MM.1S (cell line): ENCODE measurements around the gene CDKN2B-AS1.

Experiments used
- EZH2 ChIP-seq: fragments of 300-600 bp; sonication (generic); optimal IDR thresholded peaks from 2 replicates; pipeline ENCODE3; 2017; ENCODE audit warnings: low read depth, mild to moderate bottlenecking, antibody characterized with exemption, low read length, mixed read lengths
- EZH2phosphoT487 ChIP-seq: fragments of 300-600 bp; sonication (generic); IDR thresholded peaks from 2 replicates; pipeline ENCODE4 v1.6.1; 2018; ENCODE audit warnings: antibody characterized with exemption, low read length
- TF ChIP-seq, protein P1 (sequence below): fragments of 300-600 bp; sonication (generic); IDR thresholded peaks from 2 replicates; pipeline ENCODE4 v1.5.1; 2016; ENCODE audit warnings: antibody characterized with exemption, low read length, mixed read lengths

DNA sequence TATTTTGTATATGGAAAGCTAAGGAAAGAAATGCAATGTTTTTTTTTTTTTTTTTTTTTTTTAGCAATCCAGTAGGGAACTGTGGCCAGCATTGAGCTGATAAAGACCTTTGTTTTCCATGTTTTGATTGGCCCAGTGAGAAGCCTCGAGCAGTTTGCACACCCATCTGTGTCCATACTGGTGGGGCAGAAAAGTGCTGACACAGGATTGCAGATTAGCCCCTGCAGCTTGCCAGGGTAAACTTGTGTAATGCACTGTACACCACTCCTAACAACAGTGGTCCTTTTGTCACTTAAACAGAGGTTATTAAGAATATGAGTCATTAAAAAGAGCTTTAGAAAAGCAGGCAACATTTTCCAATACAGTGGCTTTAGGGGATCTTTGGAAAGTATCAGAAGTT lies 147.3 kb downstream of the CDKN2B-AS1 start:
- TF ChIP-seq EZH2phosphoT487 (no peak), EZH2 (no peak)
- TF ChIP-seq, protein P1, sequence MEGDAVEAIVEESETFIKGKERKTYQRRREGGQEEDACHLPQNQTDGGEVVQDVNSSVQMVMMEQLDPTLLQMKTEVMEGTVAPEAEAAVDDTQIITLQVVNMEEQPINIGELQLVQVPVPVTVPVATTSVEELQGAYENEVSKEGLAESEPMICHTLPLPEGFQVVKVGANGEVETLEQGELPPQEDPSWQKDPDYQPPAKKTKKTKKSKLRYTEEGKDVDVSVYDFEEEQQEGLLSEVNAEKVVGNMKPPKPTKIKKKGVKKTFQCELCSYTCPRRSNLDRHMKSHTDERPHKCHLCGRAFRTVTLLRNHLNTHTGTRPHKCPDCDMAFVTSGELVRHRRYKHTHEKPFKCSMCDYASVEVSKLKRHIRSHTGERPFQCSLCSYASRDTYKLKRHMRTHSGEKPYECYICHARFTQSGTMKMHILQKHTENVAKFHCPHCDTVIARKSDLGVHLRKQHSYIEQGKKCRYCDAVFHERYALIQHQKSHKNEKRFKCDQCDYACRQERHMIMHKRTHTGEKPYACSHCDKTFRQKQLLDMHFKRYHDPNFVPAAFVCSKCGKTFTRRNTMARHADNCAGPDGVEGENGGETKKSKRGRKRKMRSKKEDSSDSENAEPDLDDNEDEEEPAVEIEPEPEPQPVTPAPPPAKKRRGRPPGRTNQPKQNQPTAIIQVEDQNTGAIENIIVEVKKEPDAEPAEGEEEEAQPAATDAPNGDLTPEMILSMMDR = no peak
